Islet of Langerhans (tissue), 1 donor: ENCODE data around the gene ANO6.
A peak's percentile ranks its signal among the peaks of the same experiment; 100 is the strongest.
"Not testable (repeated sequence)": the region's sequence is repeated elsewhere in the genome, so short reads cannot be mapped to it uniquely, and the experiment has no call there.

Experiments
- FAIRE-seq: peaks from one replicate; lab custom pipeline; 2011; peaks lifted over from hg19 to GRCh38; lab: Jason Lieb, UNC

The ANO6 gene

DNA sequence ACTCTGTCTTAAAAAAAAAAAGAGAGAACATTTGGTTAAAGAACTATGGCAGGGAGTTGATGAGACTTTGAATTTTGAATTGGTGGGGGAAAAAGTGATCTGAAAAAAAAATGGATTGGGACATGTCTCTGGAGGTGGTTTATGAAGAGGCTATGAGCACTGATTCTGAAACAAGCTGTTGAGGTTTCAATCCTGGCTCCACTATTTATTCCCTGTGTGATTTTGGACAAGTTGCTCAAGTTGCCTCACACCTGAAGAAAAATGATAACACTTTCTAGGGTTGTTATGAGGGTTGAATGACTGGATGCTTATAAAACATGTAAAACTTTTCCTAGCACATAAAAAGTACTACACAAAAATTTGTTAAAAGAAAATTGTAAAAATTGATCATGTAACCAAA lies 1.8 kb upstream of the ANO6 start:
- FAIRE-seq = no peak

- no peak for FAIRE-seq
Measured at GRCh38 chr12:45214749-45215418, 1.0 kb upstream of the ANO6 start.

- FAIRE-seq = no peak
Measured at GRCh38 chr12:45216230-45216982, 511 bp downstream of the ANO6 start.

- FAIRE-seq = no peak
Measured at GRCh38 chr12:45216983-45217485, 1.1 kb downstream of the ANO6 start.

- no peak for FAIRE-seq
Measured at GRCh38 chr12:45217846-45218245, 2.0 kb downstream of the ANO6 start.

GRCh38 chr12:45219621-45220020 lies 3.7 kb downstream of the ANO6 start:
- FAIRE-seq = no peak

DNA sequence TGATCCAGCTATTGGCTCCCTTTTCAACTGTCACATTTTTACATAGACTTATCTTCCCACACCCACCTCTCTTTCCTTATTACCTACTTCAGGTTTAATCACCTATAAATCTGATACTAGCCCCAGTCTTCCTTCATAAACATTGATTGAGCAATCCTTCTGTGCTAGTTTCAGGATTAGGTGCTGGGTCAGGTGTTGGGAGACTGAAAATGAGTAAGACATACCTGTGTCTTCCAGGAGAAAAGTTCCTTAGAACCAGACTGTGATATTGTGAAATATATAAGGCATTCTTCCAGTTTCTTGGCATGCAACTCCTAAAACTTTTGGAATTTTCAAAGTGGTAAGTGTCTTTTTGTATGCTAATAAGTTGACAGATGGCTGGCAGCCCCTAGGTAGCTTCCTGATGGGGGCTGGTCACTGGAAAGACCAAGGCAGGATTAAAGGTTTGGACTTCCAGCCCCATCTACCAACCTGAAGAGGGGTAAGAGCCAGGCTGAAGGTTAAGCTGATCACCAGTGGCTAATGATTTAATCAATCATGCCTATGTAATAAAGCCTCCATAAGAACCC lies 4.6 kb downstream of the ANO6 start:
- FAIRE-seq = no peak

DNA sequence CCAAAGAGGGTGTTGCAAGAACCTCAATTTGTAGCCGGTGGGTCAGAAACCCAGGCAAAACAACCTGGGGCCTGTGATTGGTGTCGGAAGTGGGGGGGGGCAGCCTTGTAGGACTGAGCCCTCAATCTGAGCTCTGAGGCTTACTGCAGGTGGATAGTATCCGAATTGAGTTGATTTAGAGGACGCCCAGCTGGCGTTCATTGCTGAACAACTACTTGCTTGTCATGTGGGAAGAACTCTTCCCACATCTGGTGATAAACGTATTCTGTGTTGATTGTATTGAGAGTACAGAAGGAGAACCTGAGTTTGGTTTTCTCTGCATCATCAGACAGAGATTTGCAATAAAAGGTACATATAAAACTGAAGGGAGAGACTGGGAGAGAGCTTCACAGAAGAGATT lies 5.1 kb downstream of the ANO6 start:
- no peak for FAIRE-seq

DNA sequence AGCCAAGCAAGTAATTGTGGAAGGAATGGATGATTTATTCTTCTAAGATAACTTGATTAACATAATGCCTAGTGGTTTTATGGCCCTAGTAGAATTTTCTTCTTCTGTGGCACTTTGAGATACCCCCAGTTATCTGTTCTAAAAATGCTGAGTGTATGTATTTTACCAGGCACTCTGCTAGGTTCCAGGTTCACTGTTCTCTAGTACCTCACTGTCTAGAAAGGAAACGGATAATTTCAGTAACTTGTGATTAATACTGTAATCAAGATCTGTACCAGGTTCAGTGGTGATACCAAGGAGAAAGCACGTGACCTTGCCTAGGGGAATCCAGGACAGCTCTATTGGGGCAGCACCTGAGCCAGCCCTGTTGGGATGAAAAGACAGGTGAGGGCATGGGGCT lies 8.0 kb downstream of the ANO6 start:
- FAIRE-seq = no peak

GRCh38 chr12:45224311-45224710 lies 8.4 kb downstream of the ANO6 start:
- no peak for FAIRE-seq

DNA sequence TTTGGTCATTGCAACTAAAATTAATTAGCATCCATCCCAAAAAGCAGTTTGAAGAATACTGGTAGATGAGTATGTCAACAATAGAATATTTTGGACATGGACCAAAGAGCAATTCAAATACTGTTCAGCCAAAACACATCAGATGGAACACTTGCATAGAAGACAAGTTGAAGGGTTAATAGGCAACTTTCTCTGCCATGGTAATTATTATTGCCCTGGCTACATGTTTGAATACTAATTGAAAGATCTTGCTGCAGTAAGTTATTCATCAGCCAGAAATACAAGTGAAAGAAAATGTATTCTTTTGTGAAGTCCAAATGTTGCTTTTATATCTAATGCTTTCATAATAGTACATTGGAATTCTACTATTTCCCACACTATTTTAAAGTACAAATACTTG lies 10.1 kb downstream of the ANO6 start:
- FAIRE-seq = no peak

GRCh38 chr12:45227316-45228067 lies 11.6 kb downstream of the ANO6 start:
- no peak for FAIRE-seq

DNA sequence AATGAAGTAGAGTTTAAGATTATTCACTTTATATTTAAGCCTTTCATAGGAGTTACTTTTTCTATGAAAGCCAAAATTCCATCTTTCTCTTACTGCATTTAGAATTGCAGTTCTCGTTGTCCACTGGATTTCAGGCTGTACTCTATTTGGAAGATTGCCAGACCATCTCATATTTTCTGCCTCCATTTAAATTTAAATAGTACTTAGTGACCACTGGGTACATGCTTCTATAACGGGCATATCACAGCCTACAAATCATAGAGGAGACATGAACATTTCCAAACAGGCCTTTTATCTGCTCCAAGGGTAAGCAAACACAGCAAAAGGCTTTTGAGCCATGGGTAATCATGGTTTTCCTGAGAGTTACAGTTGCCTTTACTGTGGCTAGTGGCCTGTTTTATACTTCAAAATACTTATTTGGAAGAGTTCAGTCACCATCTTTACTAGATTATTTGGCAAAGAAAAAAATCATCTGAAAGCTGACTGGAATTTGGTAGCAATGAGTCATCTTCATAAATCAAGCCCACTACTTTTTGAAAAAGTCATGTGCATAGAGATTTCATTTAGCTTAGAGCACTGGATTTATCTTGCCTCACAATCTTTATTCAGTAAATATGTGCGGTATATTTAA lies 15.7 kb downstream of the ANO6 start:
- no peak for FAIRE-seq

- FAIRE-seq = no peak
Measured at GRCh38 chr12:45232146-45232755, 16.4 kb downstream of the ANO6 start.

GRCh38 chr12:45232756-45233372 lies 17.0 kb downstream of the ANO6 start:
- no peak for FAIRE-seq

GRCh38 chr12:45234139-45234865 lies 18.4 kb downstream of the ANO6 start:
- FAIRE-seq = peak; percentile 41

DNA sequence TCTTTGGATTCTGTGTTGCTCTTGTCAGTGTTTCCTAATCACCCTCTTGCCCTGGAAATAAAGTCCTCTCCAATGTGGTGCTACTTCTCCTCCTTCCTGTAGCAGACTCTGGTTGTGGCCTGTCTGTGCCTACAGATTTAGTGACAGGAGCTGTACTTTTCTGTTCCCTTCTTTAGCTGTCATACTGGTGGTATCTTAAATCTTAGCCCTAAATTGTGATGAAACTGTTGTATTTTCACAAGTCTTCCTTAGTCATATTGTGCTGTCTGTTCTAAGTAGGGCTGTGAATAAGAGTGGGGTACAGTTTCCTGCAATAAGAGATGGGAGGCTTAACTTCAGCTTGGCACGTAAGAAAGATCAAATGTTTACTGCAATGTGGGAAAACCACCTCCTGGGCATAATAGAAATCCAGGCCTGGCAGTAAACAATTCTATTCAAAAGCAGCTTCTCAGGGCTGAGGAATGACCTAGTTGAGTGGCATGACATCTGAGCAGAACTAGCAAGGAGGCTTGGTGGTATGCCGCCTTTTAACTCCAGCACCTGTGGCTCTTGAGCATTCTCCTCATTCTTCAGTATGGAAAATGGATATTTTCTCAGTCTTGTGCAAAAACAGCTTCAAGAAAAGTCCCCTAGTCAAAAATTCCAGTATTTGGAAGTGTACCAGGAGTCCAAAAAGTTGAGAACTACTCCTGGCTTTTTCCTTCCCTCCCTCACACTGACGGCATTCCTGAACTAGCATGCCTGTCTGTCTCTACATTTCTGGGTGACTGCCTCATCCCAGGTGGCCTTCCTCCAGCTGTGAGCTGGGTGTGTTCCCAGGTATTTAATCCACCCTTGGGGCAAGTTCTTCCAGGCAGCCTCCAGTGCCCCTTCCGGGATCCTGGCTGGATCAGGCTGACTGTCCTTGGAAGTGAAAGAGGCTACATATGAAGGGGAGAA lies 19.5 kb downstream of the ANO6 start:
- no peak for FAIRE-seq

DNA sequence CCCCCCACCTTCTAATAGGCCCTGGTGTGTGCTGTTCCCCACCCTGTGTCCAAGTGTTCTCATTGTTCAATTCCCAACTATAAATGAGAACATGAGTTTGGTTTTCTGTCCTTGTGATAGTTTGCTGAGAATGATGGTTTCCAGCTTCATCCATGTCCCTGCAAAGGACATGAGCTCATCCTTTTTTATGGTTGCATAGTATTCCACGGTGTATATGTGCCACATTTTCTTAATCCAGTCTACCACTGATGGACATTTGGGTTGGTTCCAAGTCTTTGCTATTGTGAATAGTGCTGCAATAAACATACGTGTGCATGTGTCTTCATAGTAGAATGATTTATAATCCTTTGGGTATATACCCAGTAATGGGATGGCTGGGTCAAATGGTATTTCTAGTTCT lies 20.5 kb downstream of the ANO6 start:
- not testable (repeated sequence) for FAIRE-seq

GRCh38 chr12:45242180-45242579 lies 26.3 kb downstream of the ANO6 start:
- no peak for FAIRE-seq

DNA sequence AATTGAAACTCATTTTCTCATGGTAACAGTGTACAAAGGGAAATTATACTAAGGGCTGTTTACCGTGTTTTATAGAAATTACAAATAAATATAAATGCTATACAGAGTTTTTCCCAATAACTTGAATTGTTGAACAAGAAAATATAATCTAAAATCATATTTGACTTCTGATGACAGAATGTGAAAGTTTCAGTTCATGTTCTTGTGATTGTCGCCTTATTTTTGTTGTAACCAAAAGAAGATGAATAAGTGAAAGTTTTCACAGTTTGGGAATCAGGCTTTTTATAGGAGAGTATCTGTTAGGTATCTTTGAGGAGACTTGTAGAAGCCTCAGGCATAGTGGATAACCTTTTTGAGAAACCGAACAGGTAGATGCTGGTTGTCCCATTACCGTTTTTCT lies 28.1 kb downstream of the ANO6 start:
- FAIRE-seq = no peak
